Measurements from ENCODE around the gene CTNNBL1.

GRCh38 chr20:37734228-37734985 is 40.6 kb downstream of the CTNNBL1 start:
- TF ChIP-seq POLR2AphosphoS5 (IDR thresholded peaks at IDR 0.05; ENCODE audit: low read depth, low read length) = no peak
- no peak for TF ChIP-seq POLR2A (IDR thresholded peaks at IDR 0.05; ENCODE audit: low read depth, low read length)
- no peak for TF ChIP-seq POU2F2 (IDR thresholded peaks at IDR 0.05; ENCODE audit: low read depth, low read length)
